Suprapubic skin (tissue), 4 donors: ENCODE data around the gene RBPMS2.

Experiments
- CTCF ChIP-seq, 2 donors: fragments of 200-600 bp in 1 of 2; fragments of 450-650 bp in 1 of 2; sonication (generic) in 1 of 2; IDR thresholded peaks; one replicate each; pipeline ENCODE4 v1.5.1; 2016 to 2019; ENCODE audit warnings: antibody characterized with exemption in 2 of 2, mild to moderate bottlenecking in 1 of 2, moderate library complexity in 1 of 2
- EP300 ChIP-seq: sonication (generic); formaldehyde crosslinking; IDR thresholded peaks from one replicate; pipeline ENCODE4 v1.6.1; 2017; ENCODE audit warnings: antibody characterized with exemption
- POLR2A ChIP-seq, 2 donors: fragments of 450-650 bp; IDR thresholded peaks; one replicate each; pipeline ENCODE4 v1.6.1; 2017; ENCODE audit warnings: antibody characterized with exemption in 2 of 2, mild to moderate bottlenecking in 2 of 2, moderate library complexity in 2 of 2
- POLR2AphosphoS5 ChIP-seq, 3 donors: sonication (generic); formaldehyde crosslinking; IDR thresholded peaks; one replicate each; pipeline ENCODE4 v1.6.1; 2017; ENCODE audit warnings: antibody characterized with exemption in 3 of 3

DNA sequence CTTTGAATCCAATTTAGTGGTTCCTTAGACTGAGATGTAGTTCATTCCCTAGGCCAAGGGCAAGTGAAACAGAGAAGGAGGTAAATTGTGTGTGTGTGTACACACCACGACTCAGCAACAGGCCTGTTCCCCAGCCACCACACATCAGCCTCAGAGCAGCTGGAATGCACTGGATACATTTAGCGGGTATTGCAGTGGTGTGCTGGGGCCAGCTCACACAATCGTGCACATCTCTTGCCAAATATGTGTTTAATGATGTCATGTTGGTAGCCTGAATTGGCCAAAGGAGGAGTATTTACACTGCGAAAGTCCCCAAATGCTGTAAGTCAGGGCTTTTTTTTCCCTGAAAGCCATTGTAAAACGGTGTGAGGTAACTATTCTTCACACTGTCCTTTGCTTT is 82.3 kb downstream of the RBPMS2 start:
- no peak for TF ChIP-seq CTCF (IDR thresholded peaks at IDR 0.05)
- TF ChIP-seq POLR2A (IDR thresholded peaks at IDR 0.05), result no peak
- TF ChIP-seq EP300, result no peak
- peak in 1 of 3 donors; percentile 41 for TF ChIP-seq POLR2AphosphoS5 (IDR thresholded peaks at IDR 0.05)
